Fibroblast of lung (primary cell): ENCODE results near the gene NUMA1. TPM values are rescaled to one million over a fixed set of nuclear protein-coding genes. Genes with fewer than 3 reads are reported as not detected.

Experiments
- DNase-seq, 2 donors: peaks; one replicate each; pipeline versions ENCODE4 v3.0.0 to v3.0.0-alpha.2; 2010; ENCODE audit warnings: low read depth in 2 of 2
- H2AFZ ChIP-seq: 2 replicates; pipeline ENCODE4 v1.5.1; 2012; ENCODE audit warnings: low read length, control low read depth, inconsistent platforms
- H3K27ac ChIP-seq: 2 replicates; pipeline ENCODE4 v1.5.1; 2011; ENCODE audit warnings: low read length, control low read depth; ENCODE audit not compliant: insufficient read depth
- H3K27me3 ChIP-seq: 2 replicates; pipeline ENCODE4 v1.5.1; 2011; ENCODE audit warnings: mild to moderate bottlenecking, low read length; ENCODE audit not compliant: control insufficient read depth, insufficient read depth
- H3K36me3 ChIP-seq: 2 replicates; pipeline ENCODE4 v1.5.1; 2011; ENCODE audit warnings: low read length; ENCODE audit not compliant: control insufficient read depth, insufficient read depth
- H3K4me1 ChIP-seq: 2 replicates; pipeline ENCODE4 v1.5.1; 2011; ENCODE audit warnings: low read length; ENCODE audit not compliant: control insufficient read depth, insufficient read depth; ENCODE audit errors: extremely low read depth
- H3K4me2 ChIP-seq: 2 replicates; pipeline ENCODE4 v1.5.1; 2011; ENCODE audit warnings: low read length, control low read depth; ENCODE audit not compliant: insufficient read depth; ENCODE audit errors: extremely low read depth
- H3K4me3 ChIP-seq, 4 experiments: fragments of 200-600 bp in 1 of 4; sonication (generic) in 1 of 4; replicated peaks in 1 of 4; 2 replicates each; pipeline ENCODE4 v1.5.1; 2011 to 2016; ENCODE audit warnings: low read length in 4 of 4, low read depth in 3 of 4, mild to moderate bottlenecking in 3 of 4, control low read depth in 2 of 4, inconsistent platforms in 1 of 4, mixed read lengths in 1 of 4; ENCODE audit not compliant: insufficient read depth in 1 of 4; ENCODE audit errors: control extremely low read depth in 1 of 4
- H3K79me2 ChIP-seq: 2 replicates; pipeline ENCODE4 v1.5.1; 2012; ENCODE audit warnings: mild to moderate bottlenecking, low read length, inconsistent platforms; ENCODE audit not compliant: control insufficient read depth, insufficient read depth
- H3K9ac ChIP-seq: 2 replicates; pipeline ENCODE4 v1.5.1; 2011; ENCODE audit warnings: mild to moderate bottlenecking, low read length, control low read depth; ENCODE audit not compliant: insufficient read depth
- H3K9me3 ChIP-seq: 2 replicates; pipeline ENCODE4 v1.5.1; 2012; ENCODE audit warnings: low read depth, low read length; ENCODE audit not compliant: control insufficient read depth, insufficient read depth
- H4K20me1 ChIP-seq: 2 replicates; pipeline ENCODE4 v1.5.1; 2011; ENCODE audit warnings: low read length; ENCODE audit not compliant: control insufficient read depth, insufficient read depth; ENCODE audit errors: extremely low read depth
- CTCF ChIP-seq, 2 donors: IDR thresholded peaks in 1 of 2; conservative IDR thresholded peaks in 1 of 2; 1 replicate in 1 of 2; 2 replicates in 1 of 2; pipeline ENCODE4 v1.5.1; 2011 to 2012; ENCODE audit warnings: low read length in 2 of 2, control low read depth in 1 of 2, inconsistent platforms in 1 of 2, low read depth in 1 of 2, mild to moderate bottlenecking in 1 of 2
- EZH2 ChIP-seq: IDR thresholded peaks from 2 replicates; pipeline ENCODE4 v1.5.1; 2012; ENCODE audit warnings: low read length, control low read depth, mild to moderate bottlenecking; ENCODE audit errors: missing control alignments
- polyA minus RNA-seq: library from RNA; depleted of rRNA, polyadenylated mRNA; stranded (reverse); fragments of >200 nt; gene quantifications from 2 replicates; pipeline ENCODE4 v1.2.3, GENCODE V29; 2011; ENCODE audit warnings: low replicate concordance
- polyA plus RNA-seq, 2 donors: library from polyadenylated mRNA; depleted of rRNA in 1 of 2; stranded (reverse) in 1 of 2; unstranded in 1 of 2; fragments of >200 nt; gene quantifications; 2 replicates each; pipeline ENCODE4 v1.2.1, GENCODE V29; 2011 to 2012; ENCODE audit warnings: missing spikeins in 1 of 2
- total RNA-seq: library from RNA; depleted of rRNA; stranded (reverse); fragments of >200 nt; gene quantifications from 2 replicates; pipeline ENCODE4 v1.2.1, GENCODE V29; 2014

The NUMA1 gene
- total RNA-seq, result 190 and 247 TPM in 2 replicates
- polyA plus RNA-seq, result 59.0 and 61.6 TPM in 2 replicates
- 81.1 and 84.5 TPM in 2 replicates for polyA plus RNA-seq (2012)
- polyA minus RNA-seq, result 259 and 321 TPM in 2 replicates

GRCh38 chr11:72080326-72081183, at the start of gene NUMA1, which contains the start of gene LRRC51:
NUMA1 (minus strand) TSS chr11:72080542; CDS start chr11:72035943, 44,599 bp downstream.
LRRC51 (plus strand) TSS chr11:72080850; CDS start chr11:72089084, 8,234 bp downstream.
- Histone ChIP-seq H3K4me2 (peak within 1 kb of the TSS; percentile 99), H3K79me2 (peaks cover 42% of the 10 kb centered on the region), H4K20me1 (no peaks in the 10 kb centered on the region), H3K9ac (peak within 1 kb of the TSS; percentile 72), H3K27me3 (no peaks in the 10 kb centered on the region), H3K36me3 (no peaks in the 10 kb centered on the region), H3K4me1 (peaks cover 2% of the 10 kb centered on the region), H3K27ac (peak within 1 kb of the TSS; percentile 96), H3K4me3 (peak within 1 kb of the TSS; percentile 77 to 92 (median 84)), H3K9me3 (no peaks in the 10 kb centered on the region), H2AFZ (peak within 1 kb of the TSS; percentile 96)
- TF ChIP-seq EZH2, result no peak
- no peak for TF ChIP-seq CTCF (conservative IDR thresholded peaks at IDR 0.05 in 1 of 2, IDR thresholded peaks at IDR 0.05 in 1 of 2; ENCODE audit: low read depth in 1 of 2, low read length in 2 of 2)
- DNase-seq, result peak; percentile 100

GRCh38 chr11:72129381-72129780, 49.0 kb upstream of the NUMA1 start:
- no peaks in the 10 kb centered on the region for H3K4me1 ChIP-seq
- no peak overlapping the region for H3K9ac ChIP-seq
- TF ChIP-seq EZH2, result no peak
- no peak for TF ChIP-seq CTCF (conservative IDR thresholded peaks at IDR 0.05 in 1 of 2, IDR thresholded peaks at IDR 0.05 in 1 of 2; ENCODE audit: low read depth in 1 of 2, low read length in 2 of 2)
- H3K27me3 ChIP-seq, result no peaks in the 10 kb centered on the region
- H3K27ac ChIP-seq, result no peak overlapping the region
- no peak overlapping the region for H2AFZ ChIP-seq
- H3K9me3 ChIP-seq, result no peaks in the 10 kb centered on the region
- DNase-seq, result no peak
- no peak overlapping the region for H3K4me2 ChIP-seq
- no peaks in the 10 kb centered on the region for H4K20me1 ChIP-seq
- H3K4me3 ChIP-seq, result no peak overlapping the region
- H3K36me3 ChIP-seq, result no peaks in the 10 kb centered on the region
- no peaks in the 10 kb centered on the region for H3K79me2 ChIP-seq

GRCh38 chr11:72127923-72128322, 47.6 kb upstream of the NUMA1 start:
- Histone ChIP-seq H3K9me3 (no peaks in the 10 kb centered on the region), H3K27ac (no peak overlapping the region), H4K20me1 (no peaks in the 10 kb centered on the region), H3K4me3 (no peak overlapping the region), H3K9ac (no peak overlapping the region), H3K79me2 (no peaks in the 10 kb centered on the region), H3K4me2 (no peak overlapping the region), H3K36me3 (no peaks in the 10 kb centered on the region), H3K4me1 (no peaks in the 10 kb centered on the region), H3K27me3 (no peaks in the 10 kb centered on the region), H2AFZ (no peak overlapping the region)
- no peak for DNase-seq
- TF ChIP-seq EZH2, result no peak
